GM12891 (cell line): Measurements from ENCODE around the gene DGKZ.

ENCODE experiments used
- DNase-seq: peaks from one replicate; pipeline ENCODE4 v3.0.0; 2011; ENCODE audit warnings: low spot score; ENCODE audit not compliant: insufficient read length
- FAIRE-seq: peaks from 2 replicates; lab custom pipeline; 2011; peaks lifted over from hg19 to GRCh38; lab: Jason Lieb, UNC
- PAX5 ChIP-seq: IDR thresholded peaks from 2 replicates; pipeline ENCODE4 v1.6.1; 2011; ENCODE audit warnings: low read length, moderate library complexity, mild to moderate bottlenecking; ENCODE audit not compliant: insufficient read depth, severe bottlenecking
- POLR2A ChIP-seq: IDR thresholded peaks from 2 replicates; pipeline ENCODE4 v1.6.1; 2011; ENCODE audit warnings: low read depth, low read length, control low read depth
- POLR2AphosphoS5 ChIP-seq: IDR thresholded peaks from 2 replicates; pipeline ENCODE4 v1.6.1; 2011; ENCODE audit warnings: low read depth, low read length, control low read depth
- POU2F2 ChIP-seq: IDR thresholded peaks from 2 replicates; pipeline ENCODE4 v1.6.1; 2011; ENCODE audit warnings: low read depth, mild to moderate bottlenecking, control low read depth, low read length, moderate library complexity
- SPI1 ChIP-seq: IDR thresholded peaks from 2 replicates; pipeline ENCODE4 v1.6.1; 2011; ENCODE audit warnings: low read depth, low read length, control low read depth
- TAF1 ChIP-seq: IDR thresholded peaks from 2 replicates; pipeline ENCODE4 v1.6.1; 2011; ENCODE audit warnings: low read depth, low read length, control low read depth

Gene DGKZ

GRCh38 chr11:46380340-46381047 lies 33.2 kb downstream of the DGKZ start:
- TF ChIP-seq POU2F2 (no peak), SPI1 (no peak), TAF1 (no peak), POLR2AphosphoS5 (no peak), POLR2A (no peak), PAX5 (no peak)
- DNase-seq = peak; percentile 76
- FAIRE-seq = peak; percentile 33

GRCh38 chr11:46381048-46381818 lies 34.0 kb downstream of the DGKZ start, which contains the start of gene MDK:
TSS of gene MDK (plus strand) at chr11:46381669. CDS start at chr11:46382058, 389 bp downstream.
- DNase-seq (no peak), FAIRE-seq (no peak)
- TF ChIP-seq PAX5 (no peak), POLR2A (no peak), TAF1 (no peak), POLR2AphosphoS5 (no peak), SPI1 (no peak), POU2F2 (no peak)

- DNase-seq (no peak), FAIRE-seq (peak; percentile 28)
- no peak for TF ChIP-seq POLR2A
- no peak for TF ChIP-seq TAF1
- no peak for TF ChIP-seq POU2F2
- TF ChIP-seq SPI1 = no peak
- no peak for TF ChIP-seq PAX5
- TF ChIP-seq POLR2AphosphoS5 = no peak
Measured at GRCh38 chr11:46381819-46382645, 34.8 kb downstream of the DGKZ start.

- FAIRE-seq (no peak), DNase-seq (no peak)
- TF ChIP-seq TAF1 (no peak), POLR2A (no peak), POLR2AphosphoS5 (no peak)
Measured at GRCh38 chr11:46382646-46383403, 35.6 kb downstream of the DGKZ start.

- no peak for DNase-seq
- FAIRE-seq = no peak
Measured at GRCh38 chr11:46383404-46383758, 36.1 kb downstream of the DGKZ start.

GRCh38 chr11:46383974-46384701 lies 36.9 kb downstream of the DGKZ start:
- no peak for FAIRE-seq
- no peak for DNase-seq
- TF ChIP-seq SPI1 = no peak
- no peak for TF ChIP-seq POLR2A
- no peak for TF ChIP-seq TAF1
- TF ChIP-seq POLR2AphosphoS5 = no peak
- no peak for TF ChIP-seq POU2F2
- no peak for TF ChIP-seq PAX5

More at GRCh38 chr11:46383404-46383758, 36.1 kb downstream of the DGKZ start:
- TF ChIP-seq TAF1 (no peak), POLR2AphosphoS5 (no peak), PAX5 (no peak), POU2F2 (no peak), POLR2A (no peak), SPI1 (no peak)

GRCh38 chr11:46385169-46386004 lies 38.1 kb downstream of the DGKZ start:
- DNase-seq (no peak), FAIRE-seq (no peak)
- no peak for TF ChIP-seq POLR2A
- no peak for TF ChIP-seq POU2F2
- TF ChIP-seq POLR2AphosphoS5 = no peak
- TF ChIP-seq SPI1 = no peak
- no peak for TF ChIP-seq PAX5
- TF ChIP-seq TAF1 = no peak
